ENCODE results near the gene AICDA. TPM values are rescaled to one million over a fixed set of nuclear protein-coding genes. Genes with fewer than 3 reads are reported as not detected.
"Not testable (repeated sequence)": the region's sequence is repeated elsewhere in the genome, so short reads cannot be mapped to it uniquely, and the experiment has no call there.

AICDA gene
- total RNA-seq, 2 experiments from 2014 or later, result not detected

- ChIA-PET POLR2A (no interaction called here), CTCF (interaction anchor here (0.7 to 0.9 kb wide), 2 partner anchors 78 to 1489 kb away, joined by 3 read pairs; no protein-coding TSS in a partner anchor)
Measured at GRCh38 chr12:8622646-8623045, 10.0 kb upstream of the AICDA start.

- POLR2A ChIA-PET, result no interaction called here
- CTCF ChIA-PET, result no interaction called here
Measured at GRCh38 chr12:8615206-8615605, 2.5 kb upstream of the AICDA start.

- POLR2A ChIA-PET, CTCF ChIA-PET: not testable (repeated sequence)
Measured at GRCh38 chr12:8613881-8614280, 1.2 kb upstream of the AICDA start.

GRCh38 chr12:8609061-8609570 lies 3.5 kb downstream of the AICDA start:
- POLR2A ChIA-PET, result no interaction called here

GRCh38 chr12:8606890-8607289 lies 5.8 kb downstream of the AICDA start:
- POLR2A ChIA-PET, result no interaction called here
- CTCF ChIA-PET, result no interaction called here

More at GRCh38 chr12:8609061-8609570, 3.5 kb downstream of the AICDA start:
- CTCF ChIA-PET, result interaction anchor here (0.6 to 3.1 kb wide), 2 partner anchors 65 to 241 kb away, joined by 4 to 12 read pairs; no protein-coding TSS in a partner anchor

- ChIA-PET POLR2A (no interaction called here), CTCF (no interaction called here)
Measured at GRCh38 chr12:8605057-8605456, 7.6 kb downstream of the AICDA start.

GRCh38 chr12:8603856-8604255 lies 8.8 kb downstream of the AICDA start:
- CTCF ChIA-PET, result no interaction called here

GRCh38 chr12:8603286-8603685 lies 9.4 kb downstream of the AICDA start:
- CTCF ChIA-PET, result no interaction called here
- POLR2A ChIA-PET, result no interaction called here

More at GRCh38 chr12:8603856-8604255, 8.8 kb downstream of the AICDA start:
- POLR2A ChIA-PET, result no interaction called here

- CTCF ChIA-PET, result no interaction called here
Measured at GRCh38 chr12:8596561-8596960, 16.1 kb downstream of the AICDA start.

GRCh38 chr12:8594072-8594471 lies 18.6 kb downstream of the AICDA start:
- POLR2A ChIA-PET, result no interaction called here
- CTCF ChIA-PET, result interaction anchor here (1.8 kb wide), 1 partner anchor 50 kb away, joined by 6 read pairs; no protein-coding TSS in a partner anchor

More at GRCh38 chr12:8596561-8596960, 16.1 kb downstream of the AICDA start:
- POLR2A ChIA-PET, result no interaction called here

GRCh38 chr12:8593246-8593645 lies 19.4 kb downstream of the AICDA start:
- ChIA-PET POLR2A (no interaction called here), CTCF (no interaction called here)

- ChIA-PET POLR2A (no interaction called here), CTCF (interaction anchor here (0.7 to 2.5 kb wide), 3 partner anchors 14 to 259 kb away, joined by 3 to 9 read pairs (median 4); no protein-coding TSS in a partner anchor)
Measured at GRCh38 chr12:8590842-8591545, 21.7 kb downstream of the AICDA start.

- ChIA-PET CTCF (interaction anchor here (2.5 kb wide), 1 partner anchor 45 kb away, joined by 9 read pairs; no protein-coding TSS in a partner anchor), POLR2A (no interaction called here)
Measured at GRCh38 chr12:8589679-8590078, 23.0 kb downstream of the AICDA start.

GRCh38 chr12:8584478-8584877 lies 28.2 kb downstream of the AICDA start:
- CTCF ChIA-PET, result interaction anchor here (0.6 kb wide), 1 partner anchor 699 kb away, joined by 3 read pairs; no protein-coding TSS in a partner anchor
- POLR2A ChIA-PET, result not testable (repeated sequence)

GRCh38 chr12:8584004-8584403 lies 28.7 kb downstream of the AICDA start:
- ChIA-PET CTCF (no interaction called here), POLR2A (no interaction called here)

GRCh38 chr12:8581098-8581784 lies 31.4 kb downstream of the AICDA start:
- ChIA-PET CTCF (no interaction called here), POLR2A (no interaction called here)

GRCh38 chr12:8577879-8578278 lies 34.8 kb downstream of the AICDA start:
- CTCF ChIA-PET, result interaction anchor here (1.5 kb wide), 1 partner anchor 13 kb away, joined by 3 read pairs; no protein-coding TSS in a partner anchor
- POLR2A ChIA-PET, result no interaction called here

GRCh38 chr12:8572507-8572906 lies 40.2 kb downstream of the AICDA start:
- POLR2A ChIA-PET, result no interaction called here
- CTCF ChIA-PET, result no interaction called here

GRCh38 chr12:8566525-8566924 lies 46.1 kb downstream of the AICDA start:
- CTCF ChIA-PET, result interaction anchor here (1.3 kb wide), 1 partner anchor 22 kb away, joined by 4 read pairs; no protein-coding TSS in a partner anchor
- POLR2A ChIA-PET, result no interaction called here

- POLR2A ChIA-PET, result not testable (repeated sequence)
- CTCF ChIA-PET, result interaction anchor here (1.3 kb wide), 1 partner anchor 22 kb away, joined by 4 read pairs; no protein-coding TSS in a partner anchor
Measured at GRCh38 chr12:8566052-8566451, 46.6 kb downstream of the AICDA start.

GRCh38 chr12:8564656-8565055 lies 48.0 kb downstream of the AICDA start:
- POLR2A ChIA-PET, result no interaction called here
- CTCF ChIA-PET, result no interaction called here

All from activated CD8-positive, alpha-beta memory T cell treated with anti-CD3 and anti-CD28 coated beads for 36 hours (primary cell).